Sigmoid colon (tissue), 7 donors: ENCODE data around the gene GP1BB. TPM values are rescaled to one million over a fixed set of nuclear protein-coding genes. Genes with fewer than 3 reads are reported as not detected.
A peak's percentile ranks its signal among the peaks of the same experiment; 100 is the strongest.
"Not testable (repeated sequence)": the region's sequence is repeated elsewhere in the genome, so short reads cannot be mapped to it uniquely, and the experiment has no call there.

ENCODE experiments used
- DNase-seq: peaks from one replicate; pipeline ENCODE4 v3.0.0-alpha.2; 2019
- H3K27ac ChIP-seq, 4 donors: fragments of 200-600 bp; sonication (generic); one replicate each; pipeline ENCODE4 v1.5.1; 2016 to 2019; ENCODE audit warnings: mild to moderate bottlenecking in 1 of 4
- H3K27me3 ChIP-seq, 3 donors: fragments of 200-600 bp; sonication (generic); one replicate each; pipeline ENCODE4 v1.5.1; 2019; ENCODE audit warnings: mild to moderate bottlenecking in 1 of 3
- H3K36me3 ChIP-seq, 4 donors: fragments of 200-600 bp; sonication (generic); one replicate each; pipeline ENCODE4 v1.5.1; 2016 to 2019
- H3K4me1 ChIP-seq, 4 donors: fragments of 200-600 bp; sonication (generic); one replicate each; pipeline ENCODE4 v1.5.1; 2017 to 2019
- H3K4me3 ChIP-seq, 4 donors: fragments of 200-600 bp; sonication (generic); one replicate each; pipeline ENCODE4 v1.5.1; 2017 to 2019; ENCODE audit warnings: mild to moderate bottlenecking in 2 of 4, moderate library complexity in 1 of 4
- H3K9me3 ChIP-seq, 4 donors: fragments of 200-600 bp in 3 of 4; sonication (generic) in 3 of 4; one replicate each; pipeline versions ENCODE4 v1.5.1 to v1.6.1; 2013 to 2019
- CTCF ChIP-seq, 4 experiments: fragments of 450-650 bp in 3 of 4; fragments of 200-600 bp in 1 of 4; IDR thresholded peaks; one replicate each; pipeline ENCODE4 v1.5.1; 2016 to 2019; ENCODE audit warnings: antibody characterized with exemption in 4 of 4, mild to moderate bottlenecking in 3 of 4, moderate library complexity in 2 of 4
- EP300 ChIP-seq, 4 donors: sonication (generic); formaldehyde crosslinking; IDR thresholded peaks; one replicate each; pipeline ENCODE4 v1.6.1; 2017; ENCODE audit warnings: antibody characterized with exemption in 4 of 4
- POLR2A ChIP-seq, 2 donors: fragments of 450-650 bp; IDR thresholded peaks; one replicate each; pipeline ENCODE4 v1.6.1; 2016; ENCODE audit warnings: antibody characterized with exemption in 2 of 2, mild to moderate bottlenecking in 2 of 2, moderate library complexity in 2 of 2
- POLR2AphosphoS5 ChIP-seq, 4 donors: sonication (generic); formaldehyde crosslinking; IDR thresholded peaks; one replicate each; pipeline ENCODE4 v1.6.1; 2017; ENCODE audit warnings: antibody characterized with exemption in 4 of 4
- WGBS, 2 donors: extraction: QIAGEN DNeasy Blood & Tissue Kit; methylation state at CpG; one replicate each; pipeline ENCODE4 v1.1.7; 2013; 5-methylcytosine and 5-hydroxymethylcytosine counted together
- intact Hi-C: fragments of 100-400 bp; cut with DNase I; formaldehyde crosslinking; loops from one replicate; pipeline ENCODE4 v1.15.1; 2023
- polyA plus RNA-seq, 3 donors: library from polyadenylated mRNA; stranded (reverse); fragments of 200-250 nt; gene quantifications; one replicate each; pipeline ENCODE4 v1.2.3, GENCODE V29; 2013
- total RNA-seq, 4 donors: library from RNA; depleted of rRNA; stranded (reverse); fragments of >200 nt; gene quantifications; one replicate each; pipeline ENCODE4 v1.1.0, GENCODE V29; 2016
- donor health status: healthy with polysubstance abuse.
- donor health status: Bipolar disorder and iron deficiency.
- donor health status: healthy.

GP1BB gene
- total and polyA plus RNA-seq, 7 donors = 1.1 to 2.9 (median 1.9) TPM; not detected in 2

GRCh38 chr22:19675428-19675827 is 47.9 kb upstream of the GP1BB start:
- H3K36me3 ChIP-seq = no peaks in the 10 kb centered on the region
- no peaks in the 10 kb centered on the region for H3K9me3 ChIP-seq
- no peak overlapping the region for H3K27ac ChIP-seq
- intact Hi-C loops = no loop called here
- H3K27me3 ChIP-seq = peaks cover 0 to 15% (median 5%) of the 10 kb centered on the region in 3 donors
- no peak for DNase-seq
- TF ChIP-seq POLR2AphosphoS5 (IDR thresholded peaks at IDR 0.05) = no peak
- TF ChIP-seq EP300 (IDR thresholded peaks at IDR 0.05) = no peak
- no peak for TF ChIP-seq CTCF (IDR thresholded peaks at IDR 0.05)
- no peak for TF ChIP-seq POLR2A (IDR thresholded peaks at IDR 0.05)
- no peak overlapping the region for H3K4me3 ChIP-seq
- peaks cover 0 to 4% (median 0%) of the 10 kb centered on the region in 4 donors for H3K4me1 ChIP-seq
- WGBS, 2 donors = 85 to 88% methylated on average over 7 of the region's 7 CpGs

- 76 to 93% methylated on average over 1 of the region's 1 CpG for WGBS, 2 donors
- H3K9me3 ChIP-seq, intact Hi-C loops, DNase-seq, H3K4me3 ChIP-seq, H3K4me1 ChIP-seq, H3K27ac ChIP-seq, H3K36me3 ChIP-seq: not testable (repeated sequence)
- H3K27me3 ChIP-seq = peaks cover 0 to 22% (median 7%) of the 10 kb centered on the region in 3 donors
Measured at GRCh38 chr22:19676437-19676836, 46.9 kb upstream of the GP1BB start.

GRCh38 chr22:19678949-19679521 is 44.3 kb upstream of the GP1BB start:
- TF ChIP-seq POLR2AphosphoS5 (IDR thresholded peaks at IDR 0.05) = no peak
- TF ChIP-seq POLR2A (IDR thresholded peaks at IDR 0.05) = no peak
- no peak for TF ChIP-seq EP300 (IDR thresholded peaks at IDR 0.05)
- no peak for TF ChIP-seq CTCF (IDR thresholded peaks at IDR 0.05)
- Histone ChIP-seq H3K4me3 (no peak overlapping the region), H3K4me1 (peaks cover 0 to 4% (median 0%) of the 10 kb centered on the region in 4 donors), H3K9me3 (no peaks in the 10 kb centered on the region), H3K27me3 (peaks cover 0 to 25% (median 7%) of the 10 kb centered on the region in 3 donors), H3K36me3 (no peaks in the 10 kb centered on the region), H3K27ac (no peak overlapping the region)
- intact Hi-C loops = loop anchor here (2.0 kb wide), 1 partner anchor 40 kb away; no protein-coding TSS in a partner anchor
- no peak for DNase-seq
- 62 to 67% methylated on average over 11 of the region's 11 CpGs for WGBS, 2 donors

- Histone ChIP-seq H3K4me3 (no peak overlapping the region), H3K27ac (no peak overlapping the region), H3K9me3 (no peaks in the 10 kb centered on the region), H3K36me3 (no peaks in the 10 kb centered on the region), H3K27me3 (peaks cover 0 to 25% (median 7%) of the 10 kb centered on the region in 3 donors), H3K4me1 (peaks cover 0 to 4% (median 0%) of the 10 kb centered on the region in 4 donors)
- intact Hi-C loops = loop anchor here (2.0 kb wide), 1 partner anchor 39 kb away; no protein-coding TSS in a partner anchor
- DNase-seq = peak; percentile 75
- TF ChIP-seq POLR2A (IDR thresholded peaks at IDR 0.05) (no peak), CTCF (IDR thresholded peaks at IDR 0.05) (peak; percentile 35 to 78 (median 54))
- WGBS, 2 donors = 23 to 39% methylated on average over 14 of the region's 14 CpGs
Measured at GRCh38 chr22:19679522-19680101, 43.7 kb upstream of the GP1BB start.

GRCh38 chr22:19680287-19680881 is 43.0 kb upstream of the GP1BB start:
- Histone ChIP-seq H3K27me3 (peaks cover 0 to 25% (median 7%) of the 10 kb centered on the region in 3 donors), H3K36me3 (no peaks in the 10 kb centered on the region), H3K4me1 (peaks cover 0 to 4% (median 0%) of the 10 kb centered on the region in 4 donors), H3K27ac (no peak overlapping the region), H3K9me3 (no peaks in the 10 kb centered on the region), H3K4me3 (no peak overlapping the region)
- WGBS, 2 donors = 87 to 91% methylated on average over 16 of the region's 16 CpGs
- TF ChIP-seq POLR2AphosphoS5 (IDR thresholded peaks at IDR 0.05) (no peak), EP300 (IDR thresholded peaks at IDR 0.05) (no peak), POLR2A (IDR thresholded peaks at IDR 0.05) (no peak), CTCF (IDR thresholded peaks at IDR 0.05) (no peak)
- no peak for DNase-seq
- intact Hi-C loops = no loop called here
